Measurements from ENCODE around the gene SCFD1.

The SCFD1 gene

DNA sequence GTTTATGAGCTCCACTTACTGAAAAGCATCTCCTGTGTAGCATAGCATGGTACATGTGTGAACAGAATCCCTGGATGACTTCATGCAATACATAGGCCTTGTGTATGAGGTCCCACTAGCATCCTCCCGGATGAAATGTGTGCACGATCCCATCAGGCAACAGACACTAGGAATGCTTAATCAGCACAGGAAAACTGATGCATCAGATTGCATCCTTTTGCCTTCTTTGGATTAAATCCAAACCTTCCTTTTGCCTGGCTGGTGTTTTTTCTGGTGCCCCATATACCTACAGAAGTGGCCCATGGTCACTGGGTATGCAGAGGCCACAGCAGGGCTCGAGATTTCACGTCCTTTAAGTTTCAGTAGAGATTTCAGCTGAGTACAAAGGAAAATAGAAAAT is 131.3 kb downstream of the SCFD1 start:
- no peak for DNase-seq (ENCODE audit: low read depth in 1 of 2, low spot score in 1 of 2)

- no peak for DNase-seq (ENCODE audit: low read depth in 1 of 2, low spot score in 1 of 2)
Measured at GRCh38 chr14:30754778-30755177, 132.7 kb downstream of the SCFD1 start.

GRCh38 chr14:30756594-30756993 is 134.5 kb downstream of the SCFD1 start:
- no peak for DNase-seq (ENCODE audit: low read depth in 1 of 2, low spot score in 1 of 2)

DNA sequence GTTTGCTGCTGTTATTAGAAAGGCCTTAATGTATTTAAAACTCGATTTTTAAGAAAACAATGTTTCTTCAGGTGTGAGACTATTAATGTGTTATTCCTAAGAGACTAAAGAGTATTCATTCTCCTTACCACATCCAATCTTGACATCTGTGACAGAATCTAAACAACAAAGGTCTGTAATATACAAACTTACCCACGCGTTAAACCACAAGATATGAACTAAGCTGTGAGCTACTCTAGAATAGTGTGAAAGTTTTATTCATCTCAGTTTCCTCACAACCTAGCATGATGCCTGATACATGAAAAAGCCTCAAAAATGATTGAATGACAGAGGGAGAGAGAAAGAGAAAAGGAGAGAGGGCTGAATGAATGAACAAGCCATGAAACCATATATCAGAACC is 135.0 kb downstream of the SCFD1 start:
- DNase-seq (ENCODE audit: low read depth in 1 of 2, low spot score in 1 of 2): no peak

DNA sequence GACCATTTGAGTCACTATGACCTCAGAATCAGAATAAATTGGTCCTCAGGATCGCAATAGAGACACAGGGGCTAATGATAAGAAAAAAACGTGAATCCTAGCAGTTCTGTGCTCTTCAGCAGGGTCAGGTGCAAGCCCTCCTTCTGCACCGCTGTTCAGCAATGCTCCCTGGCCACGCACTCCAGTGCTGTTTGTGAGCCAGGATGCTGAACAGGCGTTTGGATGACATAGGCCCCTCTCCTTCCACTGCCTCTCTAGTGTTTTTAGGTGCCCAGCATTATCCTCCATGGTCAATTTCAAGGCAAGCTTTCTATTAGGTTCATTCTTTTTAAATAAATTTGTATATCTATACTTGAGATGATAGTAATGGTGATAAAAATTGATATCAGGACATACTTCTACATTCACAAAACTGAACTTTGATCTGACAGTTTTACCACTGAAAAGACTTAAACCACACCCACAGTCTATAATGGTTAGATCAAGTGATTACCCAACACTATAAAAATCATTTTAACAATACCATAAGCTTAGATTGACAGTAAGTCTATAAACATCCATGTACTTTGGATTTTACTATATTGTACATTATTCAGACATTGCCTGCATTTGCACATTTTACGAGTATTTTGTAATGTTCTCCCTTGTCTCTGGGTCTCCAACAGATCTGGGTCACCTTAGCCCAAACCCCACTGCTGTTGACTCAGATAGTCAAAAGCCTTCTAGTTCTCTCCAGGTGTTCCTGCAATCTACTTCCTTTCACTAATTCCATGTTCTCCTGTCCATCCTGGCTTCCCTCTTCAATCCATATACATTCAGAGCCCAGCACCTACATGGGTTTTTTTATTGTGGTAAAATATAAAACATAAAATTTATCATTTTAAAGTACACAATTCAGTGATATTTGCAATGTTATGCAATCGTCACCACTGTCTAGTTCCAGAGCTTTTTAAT is 137.3 kb downstream of the SCFD1 start:
- DNase-seq (ENCODE audit: low read depth in 1 of 2, low spot score in 1 of 2): no peak

- no peak for DNase-seq (ENCODE audit: low read depth in 1 of 2, low spot score in 1 of 2)
Measured at GRCh38 chr14:30763891-30764290, 141.8 kb downstream of the SCFD1 start.

GRCh38 chr14:30767624-30768023 is 145.5 kb downstream of the SCFD1 start:
- no peak for DNase-seq (ENCODE audit: low read depth in 1 of 2, low spot score in 1 of 2)

GRCh38 chr14:30768791-30769190 is 146.7 kb downstream of the SCFD1 start:
- no peak for DNase-seq (ENCODE audit: low read depth in 1 of 2, low spot score in 1 of 2)

- DNase-seq (ENCODE audit: low read depth in 1 of 2, low spot score in 1 of 2): no peak
Measured at GRCh38 chr14:30770376-30770775, 148.3 kb downstream of the SCFD1 start.

DNA sequence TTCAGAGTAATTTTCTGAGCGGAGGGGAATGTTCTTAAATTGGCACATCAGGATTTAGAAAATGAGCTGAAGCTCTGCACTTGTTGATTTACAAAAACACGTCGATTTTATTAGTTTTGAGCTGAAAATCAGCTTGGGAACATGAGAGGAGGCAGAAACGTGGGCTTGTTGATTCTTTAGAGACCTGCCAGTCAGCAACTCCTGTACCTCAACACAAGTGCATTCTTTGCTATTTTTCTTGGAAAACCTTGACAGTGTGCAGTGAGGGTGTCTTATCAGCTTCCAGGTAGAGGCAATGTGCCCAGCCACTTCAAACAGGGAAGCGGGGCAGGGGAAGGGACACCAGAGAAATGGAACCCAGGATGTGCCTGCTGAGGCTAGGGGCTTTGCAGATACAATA is 149.5 kb downstream of the SCFD1 start:
- no peak for DNase-seq (ENCODE audit: low read depth in 1 of 2, low spot score in 1 of 2)

GRCh38 chr14:30779210-30779609 is 157.1 kb downstream of the SCFD1 start:
- no peak for DNase-seq (ENCODE audit: low read depth in 1 of 2, low spot score in 1 of 2)

Data from stimulated activated CD4-positive, alpha-beta T cell treated with anti-CD3 and anti-CD28 coated beads, Interleukin-15, amount 100 ng/mL, for 1 hour (primary cell).